Heart right ventricle (tissue), 16 donors: ENCODE results near the gene RASGEF1C. TPM values are rescaled to one million over a fixed set of nuclear protein-coding genes. Genes with fewer than 3 reads are reported as not detected.
A peak's percentile ranks its signal among the peaks of the same experiment; 100 is the strongest.

Experiments
- ATAC-seq, 8 donors: fragments of 200-7000 bp; cut with Tn5 transposase; one replicate each; pipeline ENCODE4 v1.9.1; 2020; ENCODE audit warnings: mild to moderate bottlenecking in 8 of 8, moderate library complexity in 8 of 8, moderate number of reproducible peaks in 1 of 8
- DNase-seq, 2 donors: peaks; one replicate each; pipeline ENCODE4 v3.0.0-alpha.2; 2020
- H3K27ac ChIP-seq, 10 donors: fragments of 200-600 bp; sonication (generic) in 2 of 10; one replicate each; pipeline versions ENCODE4 v1.5.0 to v1.8.0; 2020 to 2022; ENCODE audit warnings: mild to moderate bottlenecking in 3 of 10
- H3K27me3 ChIP-seq, 7 donors: fragments of 200-600 bp; one replicate each; pipeline ENCODE4 v1.8.0; 2021 to 2022; ENCODE audit warnings: mild to moderate bottlenecking in 2 of 7
- H3K36me3 ChIP-seq, 9 donors: fragments of 200-600 bp; sonication (generic) in 1 of 9; one replicate each; pipeline versions ENCODE4 v1.5.0 to v1.8.0; 2020 to 2022; ENCODE audit warnings: mild to moderate bottlenecking in 2 of 9
- H3K4me1 ChIP-seq, 9 donors: fragments of 200-600 bp; sonication (generic) in 1 of 9; one replicate each; pipeline versions ENCODE4 v1.5.0 to v1.8.0; 2020 to 2022; ENCODE audit warnings: mild to moderate bottlenecking in 4 of 9
- H3K4me3 ChIP-seq, 10 donors: fragments of 200-600 bp; sonication (generic) in 2 of 10; one replicate each; pipeline versions ENCODE4 v1.5.0 to v1.8.0; 2020 to 2022; ENCODE audit warnings: mild to moderate bottlenecking in 7 of 10, moderate library complexity in 2 of 10
- H3K9me3 ChIP-seq, 11 donors: fragments of 200-600 bp in 10 of 11; sonication (generic) in 2 of 11; one replicate each; pipeline versions ENCODE4 v1.5.0 to v1.8.0; 2013 to 2022; ENCODE audit warnings: mild to moderate bottlenecking in 2 of 11, control low read depth in 1 of 11, moderate library complexity in 1 of 11
- CTCF ChIP-seq, 9 donors: fragments of 200-600 bp; sonication (generic) in 2 of 9; IDR thresholded peaks; one replicate each; pipeline versions ENCODE4 v1.5.0 to v1.8.0; 2021 to 2022; ENCODE audit warnings: antibody characterized with exemption in 9 of 9, mild to moderate bottlenecking in 5 of 9, moderate library complexity in 1 of 9
- WGBS, 2 donors: extraction: QIAGEN DNeasy Blood & Tissue Kit; methylation state at CpG; one replicate each; pipeline ENCODE4 v1.1.7; 2013; ENCODE audit warnings: inconsistent platforms in 1 of 2; 5-methylcytosine and 5-hydroxymethylcytosine counted together
- intact Hi-C, 10 donors: fragments of 100-400 bp; cut with DNase I; formaldehyde crosslinking; loops; one replicate each; pipeline versions ENCODE4 v1.11.1 to v1.14.2; 2022
- long read RNA-seq, 3 donors: library from polyadenylated mRNA; unstranded; transcript quantifications; one replicate each; pipeline ENCODE4 v2.0.0, GENCODE V29; 2020 to 2021
- polyA plus RNA-seq, 2 donors: library from polyadenylated mRNA; stranded (reverse); fragments of 200-250 nt; gene quantifications; one replicate each; pipeline ENCODE4 v1.2.3, GENCODE V29; 2013
- total RNA-seq, 10 donors: library from RNA; stranded (reverse); fragmentation: NEBNext Ultra II Directional in 3 of 10; extraction: Animal tissue kit (Norgen Biotek cat#: 25700) in 3 of 10; gene quantifications; one replicate each; pipeline versions ENCODE4 v1.2.1 to v1.2.4, GENCODE V29; 2021 to 2023
- donor health status: Arrhythmogenic right ventricular cardiomyopathy.
- donor health status: ischemic (EF 13 %, LVEDD 7.1; RV severe dilation, severe dysfunction).
- donor health status: healthy with polysubstance abuse.
- donor health status: DM: no; HTN: yes; CAD: no.
- donor health status: DM: no; HTN: no; CAD: no.
- donor health status: ischemic (EF 25% LVEDD 6.9; RV normal size, moderate dysfunction).
- donor health status: ischemic (EF 25% LVEDD 5.7; RV mildly dilated, moderate dysfunction).
- donor health status: healthy.
- donor health status: DM: yes; HTN: yes; CAD: no.
- donor health status: Ischemic cardiomyopathy.
- donor health status: ischemic (EF 35%, LVEDD 5.7; RV mildly dilated, moderate dysfunction).
- donor health status: nonischemic (EF 11% LVEDD 7.7; RV severe dilation, severe dysfunction).
- donor health status: DM: yes; HTN: yes; CAD: no.
- donor health status: PGD.
- donor health status: ischemic (EF 29% LVEDD 5.4; RV normal size, mild dysfunction).
- donor health status: nonischemic (EF 23%, LVEDD 6.1; RV moderate dilation, normal function).

The RASGEF1C gene
- total RNA-seq (under 1 TPM in 4 of 10 donors, not detected in 6; 0.17 to 0.44 (median 0.24) TPM), polyA plus RNA-seq (under 1 TPM; 0.25 to 0.59 TPM)
- long read RNA-seq, donor 1 = 0 reads
- long read RNA-seq, donor 2, partial matches to known transcripts = 0 of 2 reads
- long read RNA-seq, donor 2, other reads (novel, unspliced or antisense) = 0 of 2 reads
- long read RNA-seq, donor 3, partial matches to known transcripts = 0 of 1 reads
- long read RNA-seq, donor 3, other reads (novel, unspliced or antisense) = 0 of 1 reads

GRCh38 chr5:180209137-180209581 is at the start of gene RASGEF1C:
RASGEF1C (minus strand) TSS chr5:180209211; CDS start chr5:180138052, 71,159 bp downstream.
- Histone ChIP-seq H3K27me3 (peaks cover 10 to 69% (median 43%) of the 10 kb centered on the region in 7 donors), H3K36me3 (no peaks in the 10 kb centered on the region), H3K9me3 (no peaks in the 10 kb centered on the region), H3K27ac (no peak within 1 kb of the TSS), H3K4me1 (peaks cover 0 to 9% (median 5%) of the 10 kb centered on the region in 9 donors), H3K4me3 (peak within 1 kb of the TSS in 9 of 10 donors; percentile 12 to 41 (median 36))
- WGBS, 2 donors = 5 to 9% methylated on average over 26 to 53 of the region's 55 CpGs
- peak; percentile 63 to 93 (median 74) for ATAC-seq
- intact Hi-C loops = loop anchor here in 6 of 10 donors (2.0 to 5.0 kb wide), 2 partner anchors 80 to 82 kb away; no protein-coding TSS in a partner anchor
- DNase-seq = peak in 1 of 2 donors; percentile 68
- peak in 6 of 9 donors; percentile 12 to 52 (median 34) for TF ChIP-seq CTCF (IDR thresholded peaks at IDR 0.05)

- no peak overlapping the region for H3K27ac ChIP-seq
- ATAC-seq (no peak), DNase-seq (no peak)
- H3K9me3 ChIP-seq = peaks cover 12 to 100% (median 97%) of the 10 kb centered on the region in 11 donors
- peaks cover 0 to 100% (median 72%) of the 10 kb centered on the region in 9 donors for H3K36me3 ChIP-seq
- WGBS, 2 donors = 95 to 99% methylated on average over 24 of the region's 24 CpGs
- intact Hi-C loops = no loop called here
- TF ChIP-seq CTCF (IDR thresholded peaks at IDR 0.05) = no peak
- H3K27me3 ChIP-seq = no peaks in the 10 kb centered on the region
- H3K4me3 ChIP-seq = no peak overlapping the region
- no peaks in the 10 kb centered on the region for H3K4me1 ChIP-seq
Measured at GRCh38 chr5:180253036-180253824, 44.2 kb upstream of the RASGEF1C start.

GRCh38 chr5:180251887-180252286 is 42.9 kb upstream of the RASGEF1C start:
- TF ChIP-seq CTCF (IDR thresholded peaks at IDR 0.05) = no peak
- Histone ChIP-seq H3K36me3 (peaks cover 0 to 100% (median 70%) of the 10 kb centered on the region in 9 donors), H3K27ac (no peak overlapping the region), H3K9me3 (peaks cover 12 to 100% (median 90%) of the 10 kb centered on the region in 11 donors), H3K27me3 (no peaks in the 10 kb centered on the region), H3K4me1 (no peaks in the 10 kb centered on the region), H3K4me3 (no peak overlapping the region)
- DNase-seq (no peak), ATAC-seq (no peak)
- 98% methylated on average over 7 of the region's 7 CpGs for WGBS, 2 donors
- intact Hi-C loops = no loop called here

- intact Hi-C loops = no loop called here
- Histone ChIP-seq H3K27ac (no peak overlapping the region), H3K27me3 (no peaks in the 10 kb centered on the region), H3K4me3 (no peak overlapping the region), H3K9me3 (peaks cover 9 to 100% (median 83%) of the 10 kb centered on the region in 11 donors), H3K36me3 (peaks cover 0 to 100% (median 62%) of the 10 kb centered on the region in 9 donors), H3K4me1 (no peaks in the 10 kb centered on the region)
- WGBS, 2 donors = 61 to 69% methylated on average over 9 of the region's 9 CpGs
- TF ChIP-seq CTCF (IDR thresholded peaks at IDR 0.05) = no peak
- no peak for ATAC-seq
- no peak for DNase-seq
Measured at GRCh38 chr5:180251141-180251540, 42.1 kb upstream of the RASGEF1C start.
